Measurements from ENCODE around the gene SMIM10.
"Not testable (repeated sequence)": the region's sequence is repeated elsewhere in the genome, so short reads cannot be mapped to it uniquely, and the experiment has no call there.

SMIM10 gene

GRCh38 chrX:135015523-135016245 is 24.9 kb downstream of the SMIM10 start:
- no peak for DNase-seq

DNA sequence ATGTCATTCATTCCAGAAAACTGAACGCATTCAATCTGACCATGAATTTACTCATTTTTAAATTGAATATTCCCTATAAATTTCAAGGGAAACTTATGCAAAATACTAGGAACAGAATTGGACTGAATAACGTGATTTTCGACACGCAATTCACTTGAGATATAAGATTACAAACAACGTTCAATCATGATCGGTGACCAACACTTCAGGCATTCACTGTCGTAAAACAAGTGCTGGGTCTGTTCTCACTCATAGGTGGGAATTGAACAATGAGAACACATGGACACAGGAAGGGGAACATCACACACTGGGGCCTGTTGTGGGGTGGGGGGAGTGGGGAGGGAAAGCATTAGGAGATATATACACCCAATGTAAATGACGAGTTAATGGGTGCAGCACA is 29.1 kb downstream of the SMIM10 start:
- not testable (repeated sequence) for DNase-seq

DNA sequence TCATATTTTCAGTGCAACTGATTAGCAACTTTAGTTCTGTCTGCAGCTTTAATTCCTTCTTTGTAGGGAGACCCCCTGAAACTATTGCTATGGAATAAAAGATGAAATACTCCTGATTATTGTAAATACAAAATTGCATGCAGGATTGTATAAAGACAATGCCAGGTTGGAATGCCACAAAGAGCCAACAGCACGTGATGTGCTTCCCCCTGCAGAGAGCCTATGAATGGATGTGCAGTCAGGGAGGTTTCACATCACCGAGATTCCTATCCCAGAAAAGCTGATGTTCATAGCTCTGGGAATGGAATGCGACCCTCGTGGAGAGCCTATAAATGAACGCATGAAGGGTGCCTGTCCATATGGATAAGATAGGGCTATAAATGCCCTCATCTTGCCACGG is 33.0 kb downstream of the SMIM10 start:
- DNase-seq, result not testable (repeated sequence)

DNA sequence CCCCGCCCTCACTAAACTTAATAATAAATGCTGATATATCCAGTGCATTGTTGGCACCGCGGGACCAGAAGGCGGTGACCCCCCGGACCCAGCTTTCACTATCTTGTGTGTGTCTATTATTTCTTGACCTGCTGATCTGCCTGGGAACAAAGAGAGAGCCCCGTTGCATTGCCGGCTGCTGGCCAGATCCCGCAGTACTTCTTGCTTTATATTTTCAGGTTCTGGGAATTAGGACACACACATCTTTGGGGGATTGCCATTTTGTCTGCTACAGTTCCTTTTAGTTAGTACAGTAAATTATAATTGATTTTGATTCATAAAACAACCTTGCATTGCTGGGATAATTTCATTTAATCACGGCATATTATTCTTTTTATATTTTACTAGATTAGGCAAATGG is 33.7 kb downstream of the SMIM10 start:
- no peak for DNase-seq

DNA sequence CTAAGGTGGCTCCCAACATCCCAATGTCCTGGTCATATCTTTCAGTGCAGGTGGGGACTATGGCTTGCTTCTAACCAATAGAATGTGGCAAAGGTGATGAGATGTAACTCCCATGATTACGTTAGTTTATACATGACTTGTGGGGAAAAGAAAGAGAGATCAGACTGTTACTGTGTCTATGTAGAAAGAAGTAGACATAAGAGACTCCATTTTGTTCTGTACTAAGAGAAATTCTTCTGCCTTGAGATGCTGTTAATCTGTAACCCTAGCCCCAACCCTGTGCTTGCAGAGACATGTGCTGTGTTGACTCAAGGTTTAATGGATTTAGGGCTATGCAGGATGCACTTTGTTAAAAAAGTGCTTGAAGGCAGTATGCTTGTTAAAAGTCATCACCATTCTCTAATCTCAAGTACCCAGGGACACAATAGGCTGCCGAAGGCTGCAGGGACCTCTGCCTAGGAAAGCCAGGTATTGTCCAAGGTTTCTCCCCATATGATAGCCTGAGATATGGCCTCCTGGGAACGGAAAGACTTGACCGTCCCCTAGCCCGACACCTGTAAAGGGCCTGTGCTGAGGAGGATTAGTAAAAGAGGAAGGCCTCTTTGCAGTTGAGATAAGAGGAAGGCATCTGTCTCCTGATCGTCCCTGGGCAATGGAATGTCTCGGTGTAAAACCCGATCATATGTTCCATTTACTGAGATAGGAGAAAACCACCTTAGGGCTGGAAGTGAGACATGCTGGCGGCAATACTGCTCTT is 39.6 kb downstream of the SMIM10 start:
- not testable (repeated sequence) for DNase-seq

DNA sequence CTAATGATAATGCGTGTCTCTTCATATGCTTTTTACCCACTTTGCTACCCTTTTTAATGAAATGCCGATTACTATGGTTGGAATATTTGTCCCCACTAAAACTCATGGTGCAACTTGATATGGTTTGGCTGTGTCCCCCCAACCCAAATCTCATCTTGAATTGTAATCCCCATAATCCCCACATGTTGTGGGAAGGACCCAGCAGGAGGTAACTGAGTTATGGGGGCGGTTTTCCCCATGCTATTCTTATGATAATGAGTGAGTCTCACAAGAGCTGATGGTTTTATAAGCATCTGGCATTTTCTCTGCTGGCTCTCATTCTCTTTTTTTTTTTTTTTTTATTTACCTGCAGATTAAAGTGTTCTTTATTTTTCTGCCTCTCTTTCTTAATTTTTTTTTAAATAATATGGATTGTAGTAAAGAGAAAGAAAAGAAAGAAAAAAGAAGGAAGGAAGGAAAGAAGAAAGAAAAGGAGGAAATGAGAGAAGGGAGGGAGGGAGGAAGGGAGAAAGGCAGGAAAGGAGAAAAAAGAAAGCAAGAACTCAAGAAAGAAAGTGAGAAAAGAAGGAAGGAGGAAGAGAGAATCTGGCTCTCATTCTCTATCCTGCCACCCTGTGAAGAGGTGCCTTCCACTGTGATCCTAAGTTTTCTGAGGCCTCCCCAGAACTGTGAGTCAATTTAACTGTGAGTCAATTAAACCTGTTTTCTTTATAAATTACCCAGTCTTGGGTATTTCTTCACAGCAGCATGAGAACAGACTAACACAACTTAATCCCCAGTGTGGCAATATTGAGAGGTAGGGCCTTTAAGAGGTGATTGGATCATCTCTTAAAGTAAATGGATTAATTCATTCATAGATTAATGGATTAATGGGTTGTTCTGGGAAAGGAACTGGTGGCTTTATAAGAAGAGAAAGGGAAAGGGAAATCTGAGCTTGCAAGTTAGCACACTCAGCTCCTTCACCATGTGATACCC is 50.6 kb downstream of the SMIM10 start:
- not testable (repeated sequence) for DNase-seq

All from activated CD4-positive, CD25-positive, alpha-beta regulatory T cell treated with anti-CD3 and anti-CD28 coated beads, Interleukin-2, amount 50 U/mL, for 72 hours (primary cell).